Stimulated activated CD4-positive, alpha-beta T cell treated with anti-CD3 and anti-CD28 coated beads, Interleukin-2, amount 100 ng/mL, for 24 hours (primary cell): ENCODE results near the gene SNX1.

Source experiments
- DNase-seq, 2 donors: peaks; one replicate each; pipeline ENCODE4 v3.0.0-alpha.2; 2020

Gene SNX1

GRCh38 chr15:64148581-64148980 is 52.8 kb downstream of the SNX1 start:
- no peak for DNase-seq

DNA sequence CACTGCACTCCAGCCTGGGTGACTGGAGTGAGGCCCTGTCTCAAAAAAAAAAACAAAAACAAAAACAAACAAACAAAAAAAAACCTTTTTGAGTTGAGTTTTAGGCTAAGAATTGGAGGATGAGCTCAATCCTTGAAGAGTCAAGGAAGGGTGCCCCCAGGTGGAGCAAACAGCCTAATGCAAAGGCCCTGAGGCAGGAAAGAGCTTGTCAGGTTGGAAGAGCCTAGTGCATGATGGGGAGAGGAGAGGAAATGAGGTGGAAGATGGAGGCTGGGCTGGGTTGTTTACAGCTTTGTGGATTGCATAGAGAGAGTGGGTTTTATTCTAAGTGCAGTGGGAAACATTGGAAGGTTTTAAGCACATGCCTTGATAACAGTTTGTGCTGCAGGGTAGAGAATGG is 53.6 kb downstream of the SNX1 start:
- peak in 1 of 2 donors; percentile 28 for DNase-seq

DNA sequence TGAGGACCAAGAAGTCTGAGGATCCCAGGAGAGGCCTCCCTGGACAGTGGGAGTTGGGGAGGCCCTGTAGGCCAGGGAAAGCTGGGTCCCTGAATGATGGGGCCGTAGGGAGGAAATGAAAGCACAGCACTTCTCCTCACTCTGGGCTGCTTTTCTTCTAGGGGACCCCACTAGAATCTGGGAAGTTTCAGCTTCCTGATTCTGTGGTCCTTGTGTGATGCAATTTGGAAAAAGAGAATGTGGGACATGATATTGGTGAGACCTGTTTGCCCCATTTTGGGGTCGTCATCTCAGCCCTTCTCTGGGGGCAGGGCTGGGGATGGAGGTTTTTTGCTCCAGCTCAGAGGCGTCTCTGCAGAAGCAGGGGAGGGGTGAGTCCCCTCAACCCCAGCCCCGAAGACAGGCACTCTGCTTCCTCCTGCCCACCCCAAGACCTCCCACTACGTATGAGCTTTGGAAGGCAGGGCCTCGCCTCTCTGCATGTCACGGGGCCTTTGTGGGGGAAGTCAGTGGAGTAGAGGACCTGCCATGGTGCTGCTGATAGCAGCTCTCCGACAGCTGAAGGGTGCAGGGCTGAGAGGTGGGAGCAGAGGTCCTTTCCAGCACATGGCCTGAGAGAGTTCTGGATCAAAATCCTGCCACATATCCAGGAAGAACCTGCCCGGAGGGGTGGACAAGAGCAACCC is 54.3 kb downstream of the SNX1 start:
- no peak for DNase-seq

DNA sequence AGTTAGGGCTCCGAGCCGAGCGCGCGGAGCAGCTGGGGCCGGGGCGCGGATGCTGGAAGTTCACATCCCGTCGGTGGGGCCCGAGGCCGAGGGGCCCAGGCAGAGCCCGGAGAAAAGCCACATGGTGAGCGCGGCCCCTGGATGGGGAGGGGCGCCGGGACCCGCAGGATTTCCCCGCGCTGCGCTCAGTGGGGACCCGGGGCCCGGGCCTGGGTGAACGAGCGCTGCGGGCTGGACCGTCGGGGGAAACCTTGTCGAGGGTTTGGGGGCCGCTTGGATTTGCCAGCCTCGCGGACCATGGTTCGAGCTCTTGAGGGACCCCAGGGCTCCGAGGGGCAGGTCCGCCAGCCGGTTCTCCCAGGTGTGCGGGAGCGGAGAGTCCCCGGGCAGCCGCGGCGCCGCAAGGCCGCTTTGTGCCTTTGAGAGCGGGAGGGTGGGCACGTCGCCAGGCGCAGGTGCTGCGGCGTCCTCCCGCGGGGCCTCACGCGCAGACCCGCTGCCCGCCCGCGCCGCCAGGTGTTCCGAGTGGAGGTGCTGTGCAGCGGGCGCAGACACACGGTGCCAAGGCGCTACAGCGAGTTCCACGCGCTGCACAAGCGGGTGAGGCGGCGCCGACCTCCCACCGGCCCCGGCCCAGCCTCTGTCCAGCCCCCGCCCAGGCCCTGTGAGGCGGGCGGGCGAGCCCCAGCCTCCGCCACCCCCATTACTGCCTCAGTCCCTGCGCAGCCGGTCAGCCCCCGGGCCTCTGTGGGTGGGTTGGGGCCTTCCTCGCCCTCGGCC is 56.1 kb downstream of the SNX1 start, which contains the start of gene SNX22:
Gene SNX22, plus strand, starts transcription at position 5 of the 780 bp plus-strand sequence. Its CDS starts 45 bp downstream, at position 50.
- DNase-seq, result peak in 1 of 2 donors; percentile 37

DNA sequence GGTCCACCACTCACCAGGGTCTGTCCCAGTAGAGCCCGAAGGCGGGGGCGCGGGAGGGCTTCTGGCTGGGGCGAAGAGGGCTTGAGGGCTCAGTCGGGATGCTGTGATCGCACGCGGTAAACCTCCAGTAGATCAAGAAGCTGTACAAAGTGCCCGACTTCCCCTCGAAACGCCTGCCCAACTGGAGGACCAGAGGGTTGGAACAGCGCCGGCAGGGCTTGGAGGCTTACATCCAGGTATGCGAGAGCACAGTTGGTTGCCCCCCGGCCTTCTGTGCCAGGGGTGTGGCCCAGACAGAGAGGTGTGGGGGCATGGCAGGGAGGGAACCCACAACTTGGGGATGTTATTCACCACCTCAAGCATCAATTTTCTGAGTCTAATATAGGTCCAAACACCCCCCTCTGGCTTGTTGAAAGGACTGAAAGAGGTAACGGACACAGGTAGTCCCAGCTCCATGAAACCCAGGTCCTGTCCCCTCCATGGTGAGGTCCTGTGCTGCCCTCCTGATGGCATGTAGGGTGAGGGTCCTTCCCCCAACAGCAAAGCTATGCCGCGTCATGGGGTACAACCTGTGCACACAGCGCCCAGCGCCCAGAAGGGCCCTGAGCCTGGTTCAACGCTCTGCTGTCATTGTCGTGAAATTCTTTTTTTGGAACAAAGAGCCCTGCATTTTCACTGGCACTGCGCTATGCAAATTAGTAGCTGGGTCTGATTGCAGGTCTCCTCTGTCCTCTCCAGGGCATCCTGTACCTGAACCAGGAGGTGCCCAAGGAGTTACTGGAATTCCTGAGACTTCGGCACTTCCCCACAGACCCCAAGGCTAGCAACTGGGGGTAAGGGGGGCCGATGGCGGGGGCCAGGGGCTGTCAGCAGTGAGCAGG is 57.0 kb downstream of the SNX1 start:
- peak in 1 of 2 donors; percentile 25 for DNase-seq

DNA sequence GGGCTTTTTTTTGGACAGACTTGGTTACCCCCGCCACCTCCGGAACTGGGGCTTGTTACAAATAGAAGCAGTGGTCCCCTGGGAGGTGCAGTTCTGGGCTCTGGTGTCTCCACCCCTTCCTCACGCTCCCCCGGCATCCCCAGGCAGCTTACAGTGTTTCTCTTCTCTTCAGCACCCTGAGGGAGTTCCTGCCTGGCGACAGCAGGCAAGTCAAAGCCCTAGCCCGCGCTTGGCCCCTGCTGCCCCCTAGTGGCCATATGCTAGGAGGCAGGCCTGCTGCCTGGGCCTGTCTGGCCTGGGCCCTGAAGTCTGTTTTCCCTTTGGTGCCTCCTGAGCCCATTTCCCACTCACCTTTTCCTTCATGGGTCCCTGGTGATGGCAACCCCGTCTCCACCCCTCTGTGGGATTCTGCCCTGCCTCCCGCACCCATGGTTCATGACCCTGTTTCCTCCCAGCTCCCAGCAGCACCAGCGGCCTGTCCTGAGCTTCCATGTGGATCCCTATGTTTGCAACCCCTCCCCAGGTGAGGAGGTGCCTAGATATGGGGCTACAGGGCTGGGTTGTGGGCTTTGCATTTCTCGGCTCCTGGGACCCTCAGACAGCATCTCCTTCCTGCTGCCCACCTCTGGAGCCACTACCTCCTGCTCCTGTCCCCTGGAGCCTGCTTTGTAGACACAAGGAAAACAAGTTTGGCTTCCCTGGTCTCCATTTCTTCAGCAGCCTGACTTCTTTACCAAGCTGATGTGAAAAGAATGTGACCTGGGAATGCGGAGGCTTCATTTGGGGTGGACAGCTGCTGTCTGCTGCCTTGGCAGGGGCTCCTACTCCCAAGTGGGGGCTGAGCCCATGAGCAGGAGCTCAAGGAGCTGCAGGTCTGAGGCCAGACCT is 57.9 kb downstream of the SNX1 start:
- DNase-seq, result peak; percentile 95 to 96

- DNase-seq, result no peak
These were observed 60.2 kb downstream of the SNX1 start for GRCh38 chr15:64155802-64156651.

DNA sequence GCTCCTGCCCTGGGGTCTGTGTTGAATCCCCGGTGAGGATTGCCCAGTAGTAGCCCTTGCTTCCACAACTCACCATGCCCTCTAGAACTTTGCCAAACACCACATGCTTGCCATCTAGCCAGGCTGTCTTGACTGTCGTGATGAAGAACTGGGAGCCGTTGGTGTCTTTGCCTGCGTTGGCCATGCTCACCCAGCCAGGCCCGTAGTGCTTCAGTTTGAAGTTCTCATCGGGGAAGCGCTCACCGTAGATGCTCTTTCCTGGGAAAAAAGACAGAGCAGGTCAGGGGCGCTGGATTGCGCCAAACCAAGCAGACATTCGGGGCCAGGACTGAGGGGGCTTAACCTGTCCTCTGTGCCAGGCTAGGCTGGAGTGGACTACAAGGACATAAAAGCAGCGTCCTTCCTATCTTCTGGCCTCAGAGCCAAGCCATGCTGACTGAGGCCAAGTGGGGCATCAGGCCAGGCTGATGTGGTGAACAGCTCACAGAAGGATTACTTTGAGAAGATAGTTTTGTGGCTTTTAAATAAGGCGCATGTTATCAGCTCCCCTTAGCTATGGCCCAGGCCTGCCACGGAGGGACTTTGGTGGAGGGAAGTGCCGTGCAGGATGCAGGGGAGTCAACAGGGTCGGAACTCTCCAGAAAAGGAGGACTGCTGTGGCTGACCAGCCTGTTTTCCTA is 61.0 kb downstream of the SNX1 start:
- DNase-seq, result no peak

DNA sequence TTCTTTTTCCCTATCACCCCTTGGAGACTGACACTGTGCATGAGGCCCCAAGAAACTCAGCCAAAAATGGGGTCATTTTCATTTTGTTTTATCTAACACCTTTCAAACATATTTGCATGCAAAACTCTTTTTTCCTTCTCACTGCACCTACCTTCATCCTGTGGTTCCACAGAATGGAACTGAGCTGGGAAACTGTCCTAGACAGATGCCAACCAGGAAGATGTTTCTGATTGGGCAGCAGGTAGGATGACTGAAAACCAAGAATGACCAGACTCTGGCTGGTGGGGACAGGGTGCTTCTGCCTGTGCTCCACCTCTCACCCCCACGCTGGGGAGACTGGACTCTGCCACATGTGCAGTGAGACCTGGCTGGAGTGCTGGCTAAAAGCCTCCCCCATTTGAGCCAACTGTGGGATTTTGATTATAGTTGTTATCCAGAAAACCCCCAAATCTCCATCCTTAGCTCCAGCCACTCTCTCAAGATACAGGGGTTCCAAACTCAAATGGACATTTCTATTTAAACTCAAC is 61.9 kb downstream of the SNX1 start:
- no peak for DNase-seq

GRCh38 chr15:64158363-64159134 is 62.8 kb downstream of the SNX1 start:
- no peak for DNase-seq

GRCh38 chr15:64161688-64162477 is 66.1 kb downstream of the SNX1 start:
- DNase-seq, result no peak

GRCh38 chr15:64162478-64162868 is 66.7 kb downstream of the SNX1 start:
- DNase-seq, result no peak

DNA sequence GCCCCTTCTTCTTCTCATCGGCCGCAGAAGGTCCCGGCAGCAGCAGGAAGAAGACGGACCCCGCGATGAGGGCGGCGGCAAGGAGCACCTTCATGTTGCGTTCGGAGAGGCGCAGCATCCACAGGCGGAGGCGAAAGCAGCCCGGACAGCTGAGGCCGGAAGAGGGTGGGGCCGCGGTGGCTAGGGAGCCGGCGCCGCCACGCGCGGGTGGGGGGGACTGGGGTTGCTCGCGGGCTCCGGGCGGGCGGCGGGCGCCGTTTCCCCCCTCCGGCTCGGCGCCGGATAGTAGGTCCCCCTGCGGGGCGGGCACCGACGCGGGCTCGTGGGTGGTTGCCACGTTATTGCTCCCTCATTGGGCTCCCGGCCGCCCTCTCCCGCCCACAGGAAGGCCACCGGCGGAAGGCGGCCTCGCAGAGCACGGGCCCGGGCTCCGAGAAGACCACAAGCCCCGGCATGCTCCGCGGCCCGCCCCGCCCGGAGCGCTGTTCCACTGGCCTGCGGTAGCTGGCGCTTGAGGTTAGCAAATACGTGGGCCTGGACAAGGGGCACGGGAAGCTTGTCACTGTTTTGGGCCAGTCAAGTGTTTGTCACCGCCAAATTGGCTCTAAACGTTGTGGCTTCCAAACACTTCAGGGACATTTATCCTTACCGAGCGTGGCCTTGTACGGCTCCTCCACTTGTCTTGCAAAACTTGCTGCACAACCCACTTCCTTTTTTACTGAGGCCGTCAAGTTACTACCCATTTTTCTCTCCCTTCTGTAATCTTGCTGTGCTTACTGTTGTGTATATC is 67.3 kb downstream of the SNX1 start, which contains the start of gene PPIB:
Gene PPIB, minus strand, starts transcription at position 154 of the 790 bp plus-strand sequence. Its CDS starts 36 bp downstream, at position 118.
- DNase-seq, result peak; percentile 96 to 97

GRCh38 chr15:64163659-64164362 is 68.0 kb downstream of the SNX1 start:
- DNase-seq, result no peak

DNA sequence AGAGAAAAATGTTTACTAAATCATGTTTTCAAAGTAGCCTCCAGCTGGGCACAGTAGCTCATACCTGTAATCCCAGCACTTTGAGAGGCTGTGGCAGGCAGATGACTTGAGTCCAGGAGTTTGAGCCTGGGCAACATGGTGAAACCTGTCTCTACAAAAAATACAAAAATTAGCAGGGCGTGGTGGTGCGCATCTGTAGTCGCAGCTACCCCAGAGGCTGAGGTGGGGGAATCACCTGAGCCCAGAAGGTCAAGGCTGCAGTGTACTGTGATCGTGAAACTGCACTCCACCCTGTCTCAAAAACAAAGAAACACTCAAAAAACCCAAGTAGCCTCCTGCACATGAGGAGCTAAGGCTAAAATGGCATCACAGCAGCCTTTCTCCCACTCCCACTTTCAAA is 68.7 kb downstream of the SNX1 start:
- no peak for DNase-seq

DNA sequence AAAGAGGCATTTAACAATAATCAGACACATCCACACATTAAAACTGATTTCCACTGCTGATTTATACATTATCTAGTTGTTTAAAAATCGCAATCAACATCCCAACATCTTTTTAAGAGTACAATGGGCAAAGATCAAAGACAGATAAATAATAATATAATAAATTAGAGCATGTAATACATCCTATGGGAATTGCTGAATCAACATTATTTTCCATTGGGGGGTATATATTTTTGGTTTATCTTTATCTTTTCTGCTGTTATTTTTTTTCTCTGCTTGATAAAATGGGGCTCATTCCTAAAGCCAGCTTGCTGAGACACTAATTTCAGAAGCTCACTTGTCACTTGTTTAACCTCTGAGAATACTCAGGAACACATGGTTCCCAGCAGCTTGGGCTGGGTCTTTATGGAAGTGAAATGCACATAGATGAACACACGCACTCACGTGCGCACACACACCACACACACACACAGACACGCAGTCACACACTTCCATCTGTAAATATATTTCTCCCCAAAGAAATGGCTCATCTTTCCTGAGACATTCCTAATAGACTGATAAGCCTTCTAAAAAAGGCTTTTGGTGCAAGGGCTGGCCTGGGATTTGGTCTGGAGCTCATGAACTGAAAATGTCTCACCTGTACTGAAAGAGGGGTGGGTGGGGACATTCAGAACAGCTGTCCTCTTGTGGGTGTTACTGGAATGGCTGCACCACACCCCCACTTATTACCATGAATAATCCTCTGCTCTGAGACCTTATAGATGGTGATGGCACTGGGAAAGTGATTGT is 70.5 kb downstream of the SNX1 start:
- DNase-seq, result no peak
